HepG2 (cell line): ENCODE results near the gene JDP2. TPM values are rescaled to one million over a fixed set of nuclear protein-coding genes. Genes with fewer than 3 reads are reported as not detected.

Experiments used
- DRAP1 ChIP-seq: IDR thresholded peaks from 2 replicates; pipeline ENCODE4 v1.6.1; 2016; ENCODE audit warnings: missing genetic modification reagents, missing compliant biosample characterization
- E2F2 ChIP-seq: sonication (generic); formaldehyde crosslinking; IDR thresholded peaks from 2 replicates; pipeline ENCODE4 v1.4.0; 2020; ENCODE audit warnings: missing genetic modification reagents, borderline replicate concordance
- ERF ChIP-seq: IDR thresholded peaks from 2 replicates; pipeline ENCODE4 v1.6.1; 2018; ENCODE audit warnings: missing biosample characterization, missing genetic modification reagents
- FOXA1 ChIP-seq, 2 experiments: fragments of 450-650 bp in 1 of 2; sonication (generic) in 1 of 2; formaldehyde crosslinking in 1 of 2; IDR thresholded peaks; 2 replicates each; pipeline versions ENCODE4 v1.4.0 to v1.6.1; 2016 to 2020; ENCODE audit warnings: missing genetic modification reagents in 1 of 2
- FOXC1 ChIP-seq: sonication (generic); formaldehyde crosslinking; IDR thresholded peaks from 2 replicates; pipeline ENCODE4 v1.8.0; 2022; ENCODE audit warnings: mild to moderate bottlenecking, missing genetic modification reagents, borderline replicate concordance
- GTF2F1 ChIP-seq: fragments of 150-350 bp; IDR thresholded peaks from 2 replicates; pipeline ENCODE4 v1.6.1; 2014; ENCODE audit warnings: low read length
- HMGA1 ChIP-seq: sonication (generic); formaldehyde crosslinking; conservative IDR thresholded peaks from 2 replicates; pipeline ENCODE4 v1.4.0; 2020; ENCODE audit warnings: missing genetic modification reagents
- JARID2 ChIP-seq: sonication (generic); formaldehyde crosslinking; IDR thresholded peaks from 2 replicates; pipeline ENCODE4 v1.8.1; 2023; ENCODE audit warnings: missing genetic modification reagents, inconsistent platforms; ENCODE audit not compliant: insufficient replicate concordance
- KDM2A ChIP-seq: sonication (generic); formaldehyde crosslinking; IDR thresholded peaks from 2 replicates; pipeline ENCODE4 v1.4.0; 2020; ENCODE audit warnings: low read depth, missing genetic modification reagents, borderline replicate concordance
- KLF11 ChIP-seq: IDR thresholded peaks from 2 replicates; pipeline ENCODE4 v1.6.1; 2016; ENCODE audit warnings: missing compliant biosample characterization
- MAX ChIP-seq: IDR thresholded peaks from 2 replicates; pipeline ENCODE4 v1.6.1; 2012; ENCODE audit warnings: inconsistent platforms
- RARA ChIP-seq: IDR thresholded peaks from 2 replicates; pipeline ENCODE4 v1.6.1; 2016; ENCODE audit warnings: missing genetic modification reagents, missing compliant biosample characterization
- SALL1 ChIP-seq: sonication (generic); formaldehyde crosslinking; IDR thresholded peaks from 2 replicates; pipeline ENCODE4 v1.8.0; 2022; ENCODE audit warnings: mild to moderate bottlenecking, missing genetic modification reagents
- SNAPC2 ChIP-seq: sonication (generic); formaldehyde crosslinking; IDR thresholded peaks from 2 replicates; pipeline ENCODE4 v1.8.1; 2022; ENCODE audit warnings: mild to moderate bottlenecking, missing genetic modification reagents
- SOX5 ChIP-seq: IDR thresholded peaks from 2 replicates; pipeline ENCODE4 v1.6.1; 2016; ENCODE audit warnings: borderline replicate concordance
- SOX6 ChIP-seq, 2 experiments: fragments of 450-650 bp in 1 of 2; sonication (generic) in 1 of 2; formaldehyde crosslinking in 1 of 2; IDR thresholded peaks; 2 replicates each; pipeline versions ENCODE4 v1.4.0 to v1.6.1; 2017 to 2020; ENCODE audit warnings: antibody characterized with exemption in 1 of 2, mild to moderate bottlenecking in 1 of 2, missing genetic modification reagents in 1 of 2
- TARDBP ChIP-seq: sonication (generic); formaldehyde crosslinking; IDR thresholded peaks from 2 replicates; pipeline ENCODE4 v1.8.0; 2022; ENCODE audit warnings: mild to moderate bottlenecking, missing genetic modification reagents
- TFE3 ChIP-seq: IDR thresholded peaks from 2 replicates; pipeline ENCODE4 v1.6.1; 2016
- TMF1 ChIP-seq: sonication (generic); formaldehyde crosslinking; IDR thresholded peaks from 2 replicates; pipeline ENCODE4 v1.8.1; 2022; ENCODE audit warnings: low read depth, missing genetic modification reagents
- USF2 ChIP-seq, 2 experiments: sonication (generic) in 1 of 2; formaldehyde crosslinking in 1 of 2; IDR thresholded peaks; 2 replicates each; pipeline versions ENCODE4 v1.5.1 to v1.6.1; 2011 to 2020; ENCODE audit warnings: borderline replicate concordance in 1 of 2, low read depth in 1 of 2, low read length in 1 of 2, mild to moderate bottlenecking in 1 of 2, missing genetic modification reagents in 1 of 2, moderate library complexity in 1 of 2
- XRCC5 ChIP-seq: fragments of 200-400 bp; formaldehyde crosslinking; optimal IDR thresholded peaks from 2 replicates; pipeline ENCODE3; 2017; ENCODE audit warnings: mild to moderate bottlenecking, low read length
- ZNF263 ChIP-seq: sonication (generic); formaldehyde crosslinking; IDR thresholded peaks from 2 replicates; pipeline ENCODE4 v1.4.0; 2020; ENCODE audit warnings: missing genetic modification reagents
- ZNF451 ChIP-seq: sonication (generic); formaldehyde crosslinking; IDR thresholded peaks from 2 replicates; pipeline ENCODE4 v1.5.0; 2020; ENCODE audit warnings: mild to moderate bottlenecking, missing genetic modification reagents
- ZSCAN21 ChIP-seq: sonication (generic); formaldehyde crosslinking; IDR thresholded peaks from 2 replicates; pipeline ENCODE4 v1.8.0; 2022; ENCODE audit warnings: mild to moderate bottlenecking, missing genetic modification reagents, moderate library complexity, borderline replicate concordance
- polyA plus RNA-seq, 8 experiments: library from polyadenylated mRNA; depleted of rRNA in 3 of 8; stranded (reverse) in 7 of 8; unstranded in 1 of 8; fragments of >200 nt; fragmentation: Illumina TruSeq in 4 of 8; extraction: Trizol in 4 of 8; gene quantifications; 2 replicates each; pipeline versions ENCODE4 v1.2.1 to v1.2.3, GENCODE V29; 2011 to 2016; ENCODE audit warnings: low read depth in 4 of 8, missing spikeins in 1 of 8, mixed read lengths in 1 of 8; ENCODE audit not compliant: insufficient read depth in 1 of 8
- total RNA-seq, 5 experiments: library from RNA; depleted of rRNA; stranded (reverse); fragments of >200 nt; fragmentation: Illumina TruSeq; extraction: Trizol; gene quantifications; 2 replicates each; pipeline ENCODE4 v1.2.3, GENCODE V29; 2016; ENCODE audit warnings: low read depth in 1 of 5

Gene JDP2
- total and polyA plus RNA-seq, 2 of the 13 experiments (the other 11 are each of a cell fraction or from before 2014, with no cell fraction given), result 8.0 to 8.9 TPM

GRCh38 chr14:75476274-75476995 lies 48.6 kb downstream of the JDP2 start (continued):
- TF ChIP-seq RARA (CRISPR knock-in tag), result 0 out of 2 replicates have a peak, but pooled peaks have one; percentile 24
- no peak for TF ChIP-seq ZSCAN21 (CRISPR knock-in tag)
- TF ChIP-seq JARID2, result no peak
- no peak for TF ChIP-seq TMF1 (CRISPR knock-in tag)
- no peak for TF ChIP-seq HMGA1 (CRISPR knock-in tag)
- 0 out of 2 replicates have a peak, but pooled peaks have one; percentile 20 for TF ChIP-seq SNAPC2 (CRISPR knock-in tag)
- TF ChIP-seq FOXC1 (CRISPR knock-in tag), result no peak
- no peak for TF ChIP-seq FOXA1 (IDR thresholded peaks at IDR 0.05)
- TF ChIP-seq FOXA1 (CRISPR knock-in tag; IDR thresholded peaks at IDR 0.05), result peak; percentile 36
- peak; percentile 43; the same call in 1 of the 2 replicates for TF ChIP-seq SALL1
- TF ChIP-seq ZNF451 (CRISPR knock-in tag), result no peak
- TF ChIP-seq ZNF263 (CRISPR knock-in tag), result peak; percentile 19; the same call in 1 of the 2 replicates
- TF ChIP-seq GTF2F1, result no peak
- no peak for TF ChIP-seq KLF11
- no peak for TF ChIP-seq SOX6 (IDR thresholded peaks at IDR 0.05)
- peak; percentile 53; the same call in 1 of the 2 replicates for TF ChIP-seq SOX6 (CRISPR knock-in tag; IDR thresholded peaks at IDR 0.05)
- peak; percentile 68 for TF ChIP-seq MAX
- TF ChIP-seq DRAP1, result no peak
- no peak for TF ChIP-seq E2F2
- TF ChIP-seq TARDBP (CRISPR knock-in tag), result 0 out of 2 replicates have a peak, but pooled peaks have one; percentile 35
- TF ChIP-seq TFE3 (CRISPR knock-in tag), result 0 out of 2 replicates have a peak, but pooled peaks have one; percentile 54
- no peak for TF ChIP-seq ERF (CRISPR knock-in tag)
- TF ChIP-seq SOX5, result peak; percentile 70; the same call in 1 of the 2 replicates
- TF ChIP-seq KDM2A (CRISPR knock-in tag), result peak; percentile 65
- TF ChIP-seq USF2 (IDR thresholded peaks at IDR 0.05; ENCODE audit: low read depth, low read length), result peak; percentile 71
- peak; percentile 68; the same call in 1 of the 2 replicates for TF ChIP-seq USF2 (CRISPR knock-in tag; IDR thresholded peaks at IDR 0.05; ENCODE audit: borderline replicate concordance)
- no peak for TF ChIP-seq XRCC5
